Activated T-helper 1 cell treated with anti-CD3 and anti-CD28 coated beads, Interleukin-2, amount 50 U/mL, for 16 hours (primary cell): ENCODE results near the gene ANKDD1A.
A peak's percentile ranks its signal among the peaks of the same experiment; 100 is the strongest.

ENCODE experiments used
- DNase-seq, 2 donors: peaks; one replicate each; pipeline ENCODE4 v3.0.0-alpha.2; 2020; ENCODE audit warnings: low read depth in 1 of 2, low spot score in 1 of 2

The ANKDD1A gene

GRCh38 chr15:64895285-64896065 is 16.2 kb upstream of the ANKDD1A start:
- no peak for DNase-seq

DNA sequence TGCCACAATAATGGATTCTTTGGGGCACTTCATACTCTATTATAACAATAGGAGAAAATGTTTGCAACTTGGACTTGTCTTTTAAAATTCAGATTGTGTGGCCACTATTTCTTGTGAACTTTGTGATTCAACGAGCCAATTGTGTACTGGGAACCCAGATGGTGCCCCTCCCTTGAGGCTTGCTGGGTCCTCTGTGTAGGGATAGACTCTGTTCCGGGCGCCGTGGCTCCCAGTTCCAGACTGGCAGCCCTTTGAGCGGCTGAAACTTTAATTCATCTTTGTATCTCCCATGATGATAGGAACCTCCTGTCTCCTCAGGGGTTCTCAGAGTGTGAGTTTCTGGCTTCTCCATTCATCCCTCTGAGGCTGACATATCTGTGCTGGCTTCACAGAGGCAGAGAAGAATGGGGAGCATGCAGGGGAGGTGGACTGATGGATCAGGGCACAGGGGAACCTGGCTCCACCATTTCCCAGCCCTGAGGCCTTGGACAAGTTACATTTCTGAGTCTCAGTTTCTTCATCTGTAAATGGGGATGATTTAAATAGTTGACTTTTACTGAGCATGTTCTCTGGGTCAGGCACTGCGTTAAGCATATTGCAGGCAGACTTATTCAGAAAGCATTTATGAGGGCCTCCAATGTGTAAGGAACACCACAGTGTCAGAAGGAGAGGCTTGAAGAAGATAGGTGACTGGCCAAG is 15.2 kb upstream of the ANKDD1A start:
- DNase-seq: no peak

DNA sequence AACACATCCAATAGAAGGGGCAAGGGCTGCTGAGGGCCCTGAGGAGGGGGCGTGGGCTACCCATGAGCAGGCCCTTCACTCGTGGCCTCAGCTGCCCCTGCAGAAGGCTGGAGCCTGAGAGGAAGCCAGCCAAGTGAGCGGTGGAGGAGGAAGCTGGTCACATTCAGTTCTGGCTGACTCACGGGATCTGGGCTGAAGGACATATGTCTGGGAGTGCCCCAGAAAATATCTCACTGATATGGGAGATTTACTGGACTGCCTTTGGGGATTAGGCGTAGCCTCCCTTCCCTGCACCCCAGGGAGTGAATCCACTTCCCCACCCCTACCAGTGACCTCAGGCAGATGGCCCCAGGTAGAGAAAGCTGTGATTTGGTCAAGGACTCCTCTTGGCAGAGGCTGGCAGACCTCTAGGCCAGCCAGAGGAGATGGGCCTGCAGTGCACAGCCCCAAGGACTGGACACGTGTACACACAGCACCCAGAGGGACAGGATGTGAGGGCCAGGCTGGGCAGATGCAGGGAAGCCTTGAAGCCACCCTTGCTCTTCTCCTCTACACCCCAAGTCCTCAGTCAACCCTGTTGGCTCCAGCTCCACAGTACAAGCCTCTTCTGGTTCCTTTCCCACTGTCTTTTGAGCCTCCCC is 14.2 kb upstream of the ANKDD1A start:
- no peak for DNase-seq

DNA sequence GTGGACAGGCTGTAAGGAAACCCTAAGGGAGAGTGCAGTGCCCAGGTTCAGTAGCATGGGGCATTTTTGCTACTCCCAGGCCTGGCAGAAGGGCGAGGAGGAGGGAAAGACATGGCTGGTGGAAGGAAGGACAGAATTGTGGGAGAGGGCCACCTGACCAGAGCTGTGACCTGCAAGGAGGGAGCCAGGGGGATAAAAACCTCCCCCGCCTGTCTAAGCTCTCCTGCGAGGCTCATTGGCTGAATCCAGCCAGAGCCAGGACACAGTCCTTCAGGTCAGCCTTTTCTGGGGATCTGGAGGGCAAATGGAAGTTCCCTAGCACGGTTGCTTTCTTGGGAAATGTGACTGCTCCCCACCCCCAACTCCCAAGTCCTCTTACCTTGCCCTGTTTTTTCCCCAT is 13.3 kb upstream of the ANKDD1A start:
- no peak for DNase-seq

DNA sequence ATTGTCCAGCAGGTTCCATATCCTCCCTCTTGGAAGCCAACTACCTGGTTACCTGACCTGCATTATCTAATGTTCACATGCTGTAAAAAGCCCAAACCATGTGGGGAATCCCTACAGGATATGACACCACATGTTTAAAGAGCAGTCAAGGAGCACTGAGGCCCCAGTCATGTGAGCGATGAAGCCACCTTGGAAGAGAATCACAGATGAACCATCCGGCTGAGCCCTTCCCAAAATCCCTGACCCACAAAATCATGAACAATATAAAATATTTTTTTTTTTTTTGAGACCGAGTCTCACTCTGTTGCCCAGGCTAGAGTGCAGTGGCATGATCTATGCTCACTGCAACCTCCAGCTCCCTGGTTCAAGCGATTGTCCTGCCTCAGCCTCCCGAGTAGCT is 10.6 kb upstream of the ANKDD1A start:
- no peak for DNase-seq

DNA sequence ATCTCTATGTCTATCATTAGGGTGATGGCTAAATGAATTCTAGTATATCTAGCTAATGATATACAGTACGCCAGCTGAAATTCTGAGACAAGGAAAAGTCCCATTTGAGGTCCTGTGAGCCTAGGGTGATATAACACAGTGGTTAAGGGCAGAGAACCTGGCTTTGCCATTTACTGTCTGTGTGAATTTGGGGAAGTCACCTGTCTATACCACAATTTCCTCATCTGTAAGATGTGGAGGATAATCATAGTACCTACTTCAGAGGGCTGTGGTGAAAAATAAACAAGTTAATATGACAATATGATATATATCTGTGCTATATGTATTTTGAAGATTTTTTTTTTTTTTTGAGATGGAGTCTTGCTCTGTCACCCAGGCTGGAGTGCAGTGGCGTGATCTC is 9.8 kb upstream of the ANKDD1A start:
- no peak for DNase-seq

DNA sequence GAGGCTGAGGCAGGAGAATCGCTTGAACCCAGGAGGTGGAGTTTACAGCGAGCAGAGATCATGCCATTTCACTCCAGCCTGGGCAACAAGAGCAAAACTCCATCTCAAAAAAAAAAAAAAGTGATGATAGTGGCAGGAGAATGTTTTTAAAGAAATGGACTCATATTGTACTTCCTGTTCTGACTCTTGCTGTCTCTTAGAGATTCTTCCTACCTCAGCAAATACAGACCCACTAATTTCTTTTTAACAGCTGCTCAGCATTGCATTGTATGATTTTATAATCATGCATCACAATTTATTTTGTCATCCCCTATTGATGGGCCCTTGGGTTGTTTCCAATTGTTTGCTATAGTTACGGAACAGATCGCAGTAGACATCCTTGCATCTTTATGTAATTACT is 8.8 kb upstream of the ANKDD1A start:
- no peak for DNase-seq

- no peak for DNase-seq
Measured at GRCh38 chr15:64903326-64903950, 8.3 kb upstream of the ANKDD1A start.

- no peak for DNase-seq
Measured at GRCh38 chr15:64904189-64904588, 7.5 kb upstream of the ANKDD1A start.

- DNase-seq: peak; percentile 55 to 66
Measured at GRCh38 chr15:64905119-64905831, 6.4 kb upstream of the ANKDD1A start.

- DNase-seq: no peak
Measured at GRCh38 chr15:64905941-64906340, 5.8 kb upstream of the ANKDD1A start.

DNA sequence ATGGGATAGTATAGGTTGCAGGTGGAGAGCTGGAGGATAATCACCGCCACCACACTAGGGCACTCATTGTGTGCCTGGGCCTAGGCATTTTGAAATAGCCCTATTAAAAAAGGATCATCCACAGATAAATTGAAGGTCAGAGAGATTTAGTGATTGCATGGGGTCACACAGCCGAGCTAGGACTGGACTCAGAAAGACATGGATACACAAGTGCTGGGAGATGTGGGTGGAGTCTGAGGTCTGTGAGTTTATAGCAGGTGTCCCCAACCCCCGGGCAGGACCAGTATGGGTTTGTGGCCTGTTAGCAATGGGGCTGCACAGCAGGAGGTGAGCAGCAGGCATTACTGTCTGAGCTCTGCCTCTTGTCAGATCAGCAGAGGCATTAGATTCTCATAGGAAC is 5.3 kb upstream of the ANKDD1A start:
- DNase-seq: no peak

- DNase-seq: no peak
Measured at GRCh38 chr15:64907991-64908390, 3.7 kb upstream of the ANKDD1A start.

DNA sequence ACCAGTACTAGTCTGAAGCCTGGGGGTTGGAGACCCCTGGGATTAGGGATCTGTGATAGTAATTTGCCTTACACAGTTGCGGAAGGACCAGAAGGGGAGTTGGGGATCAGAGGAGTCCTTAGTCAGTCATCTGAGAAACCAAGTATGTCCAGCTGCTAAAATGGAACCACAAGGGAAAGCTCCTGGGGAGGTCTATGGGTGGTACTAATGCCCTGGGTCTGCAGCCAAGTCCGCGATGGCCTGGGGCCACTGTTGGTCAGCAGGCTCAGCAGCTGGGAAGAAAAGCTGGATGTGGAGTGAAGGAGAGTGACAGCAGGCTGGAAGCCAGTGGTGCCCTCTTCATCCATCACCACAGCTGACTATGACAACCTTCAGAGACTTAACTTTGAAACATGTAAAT is 2.2 kb upstream of the ANKDD1A start:
- DNase-seq: no peak

GRCh38 chr15:64912379-64913325 is 950 bp downstream of the ANKDD1A start:
- DNase-seq: no peak

DNA sequence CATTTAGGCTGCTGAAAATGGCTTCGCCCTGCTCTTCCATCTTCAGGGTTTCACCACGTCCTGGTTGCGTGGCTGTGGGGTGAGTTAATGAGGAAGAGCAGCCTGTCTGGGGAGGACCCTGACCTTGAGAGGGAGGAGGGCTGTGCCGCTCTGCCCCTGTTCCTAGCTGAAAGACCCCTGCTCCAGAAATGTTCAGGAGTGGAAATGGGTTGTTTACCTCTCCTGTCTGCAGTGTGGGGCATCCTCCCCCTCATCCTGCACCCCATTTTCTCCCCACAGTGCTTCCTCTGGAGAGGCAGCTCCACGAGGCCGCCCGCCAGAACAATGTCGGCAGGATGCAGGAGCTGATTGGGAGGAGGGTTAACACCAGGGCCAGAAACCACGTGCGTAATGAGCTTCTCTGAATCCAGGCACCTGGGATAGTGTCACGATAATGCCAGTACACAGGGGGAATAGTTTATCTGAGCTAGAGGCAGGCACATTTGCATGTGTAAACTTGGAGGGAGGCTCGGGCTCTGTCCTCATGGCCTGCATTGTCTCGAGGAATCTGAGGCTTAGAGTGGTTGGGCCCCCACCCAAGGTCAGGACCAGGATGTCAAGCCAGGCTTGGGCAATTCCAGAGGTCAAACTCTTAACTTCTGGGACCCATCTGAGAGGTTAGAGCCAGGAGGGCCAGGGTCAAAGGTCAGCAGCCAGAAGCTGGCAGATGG is 4.0 kb downstream of the ANKDD1A start:
- no peak for DNase-seq

DNA sequence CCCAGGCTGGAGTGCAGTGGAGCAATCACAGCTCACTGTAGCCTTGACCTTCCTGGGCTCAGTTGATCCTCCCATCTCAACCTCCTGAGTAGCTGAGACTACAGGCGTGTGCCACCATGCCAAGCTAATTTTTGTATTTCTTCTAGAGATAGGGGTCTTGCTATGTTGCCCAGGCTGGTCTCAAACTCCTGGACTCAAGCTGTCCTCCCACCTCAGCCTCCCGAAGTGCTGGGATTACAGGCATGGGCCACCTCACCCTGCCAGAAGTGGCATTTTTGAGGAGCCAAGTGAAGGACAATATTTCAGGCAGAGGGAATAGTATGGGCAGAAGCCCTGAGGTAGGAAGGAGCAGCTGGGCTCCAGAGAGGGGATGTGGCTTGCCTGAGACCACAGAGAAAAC is 4.7 kb downstream of the ANKDD1A start:
- DNase-seq: no peak

GRCh38 chr15:64917211-64917610 is 5.5 kb downstream of the ANKDD1A start:
- DNase-seq: no peak

GRCh38 chr15:64919721-64920120 is 8.0 kb downstream of the ANKDD1A start:
- no peak for DNase-seq
